Measurements from ENCODE around the gene ZNF217. TPM values are rescaled to one million over a fixed set of nuclear protein-coding genes. Genes with fewer than 3 reads are reported as not detected.
"Not testable (repeated sequence)": the region's sequence is repeated elsewhere in the genome, so short reads cannot be mapped to it uniquely, and the experiment has no call there.

The ZNF217 gene
- polyA plus RNA-seq, 6 donors from 2014 or later: 8.8 to 31.0 (median 24.7) TPM

GRCh38 chr20:53591206-53591741 is 2.4 kb downstream of the ZNF217 start:
- Mint-ChIP-seq H3K4me1 (peaks cover 20 to 50% (median 49%) of the 10 kb centered on the region in 3 donors), H3K4me3 (peak overlapping the region; percentile 82 to 98 (median 94)), H3K27ac (peak overlapping the region; percentile 54 to 98 (median 96))
- H3K9me3 Mint-ChIP-seq; ATAC-seq (ENCODE audit: low read depth in 2 of 2); H3K27me3 Mint-ChIP-seq; H3K36me3 Mint-ChIP-seq; DNase-seq: not testable (repeated sequence)

- Mint-ChIP-seq H3K27ac (peak overlapping the region; percentile 54 to 98 (median 96)), H3K4me3 (peak overlapping the region; percentile 82 to 98 (median 94)), H3K4me1 (peaks cover 25 to 51% (median 49%) of the 10 kb centered on the region in 3 donors)
- H3K36me3 Mint-ChIP-seq; ATAC-seq (ENCODE audit: low read depth in 2 of 2); H3K27me3 Mint-ChIP-seq; H3K9me3 Mint-ChIP-seq; DNase-seq: not testable (repeated sequence)
Measured at GRCh38 chr20:53590608-53591007, 3.0 kb downstream of the ZNF217 start.

GRCh38 chr20:53590122-53590521 is 3.5 kb downstream of the ZNF217 start:
- H3K9me3 Mint-ChIP-seq; DNase-seq; H3K36me3 Mint-ChIP-seq; ATAC-seq (ENCODE audit: low read depth in 2 of 2); H3K27me3 Mint-ChIP-seq: not testable (repeated sequence)
- peak overlapping the region; percentile 82 to 98 (median 93) for H3K4me3 Mint-ChIP-seq
- peak overlapping the region; percentile 47 to 98 (median 96) for H3K27ac Mint-ChIP-seq
- peaks cover 24 to 53% (median 51%) of the 10 kb centered on the region in 3 donors for H3K4me1 Mint-ChIP-seq

GRCh38 chr20:53589321-53590065 is 4.1 kb downstream of the ZNF217 start:
- not testable (repeated sequence) for H3K9me3 Mint-ChIP-seq; H3K27me3 Mint-ChIP-seq; H3K36me3 Mint-ChIP-seq; DNase-seq; ATAC-seq (ENCODE audit: low read depth in 2 of 2)
- H3K4me3 Mint-ChIP-seq: peak overlapping the region; percentile 82 to 98 (median 93)
- peaks cover 22 to 57% (median 49%) of the 10 kb centered on the region in 3 donors for H3K4me1 Mint-ChIP-seq
- H3K27ac Mint-ChIP-seq: peak overlapping the region; percentile 54 to 98 (median 96)

- H3K27ac Mint-ChIP-seq: peak overlapping the region in 3 of 6 donors; percentile 49 to 97 (median 92)
- H3K9me3 Mint-ChIP-seq; H3K27me3 Mint-ChIP-seq; ATAC-seq (ENCODE audit: low read depth in 2 of 2); DNase-seq; H3K36me3 Mint-ChIP-seq: not testable (repeated sequence)
- peak overlapping the region in 4 of 8 donors; percentile 8 to 75 (median 71) for H3K4me3 Mint-ChIP-seq
- peaks cover 29 to 75% (median 58%) of the 10 kb centered on the region in 3 donors for H3K4me1 Mint-ChIP-seq
Measured at GRCh38 chr20:53587157-53587703, 6.4 kb downstream of the ZNF217 start.

- ATAC-seq (ENCODE audit: low read depth in 2 of 2): no peak
- Mint-ChIP-seq H3K27me3 (no peaks in the 10 kb centered on the region), H3K4me1 (peaks cover 34 to 76% (median 59%) of the 10 kb centered on the region in 3 donors), H3K27ac (peak overlapping the region in 5 of 6 donors; percentile 49 to 97 (median 92)), H3K36me3 (peaks cover 7 to 8% of the 10 kb centered on the region in 2 donors), H3K9me3 (no peaks in the 10 kb centered on the region), H3K4me3 (peak overlapping the region; percentile 29 to 88 (median 71))
- DNase-seq: no peak
Measured at GRCh38 chr20:53586640-53587039, 7.0 kb downstream of the ZNF217 start.

- H3K9me3 Mint-ChIP-seq; ATAC-seq (ENCODE audit: low read depth in 2 of 2); H3K36me3 Mint-ChIP-seq; H3K27me3 Mint-ChIP-seq; DNase-seq: not testable (repeated sequence)
- Mint-ChIP-seq H3K4me1 (peaks cover 30 to 82% (median 57%) of the 10 kb centered on the region in 3 donors), H3K27ac (peak overlapping the region; percentile 49 to 97 (median 89)), H3K4me3 (peak overlapping the region; percentile 29 to 88 (median 74))
Measured at GRCh38 chr20:53585910-53586309, 7.7 kb downstream of the ZNF217 start.

GRCh38 chr20:53585004-53585569 is 8.6 kb downstream of the ZNF217 start:
- H3K9me3 Mint-ChIP-seq, H3K27me3 Mint-ChIP-seq, H3K36me3 Mint-ChIP-seq, DNase-seq: not testable (repeated sequence)
- Mint-ChIP-seq H3K27ac (peak overlapping the region; percentile 69 to 97 (median 82)), H3K4me1 (peaks cover 38 to 82% (median 63%) of the 10 kb centered on the region in 3 donors), H3K4me3 (peak overlapping the region; percentile 32 to 88 (median 74))
- ATAC-seq (ENCODE audit: low read depth in 2 of 2): peak; percentile 48 to 54

- H3K27me3 Mint-ChIP-seq; H3K36me3 Mint-ChIP-seq; DNase-seq; H3K9me3 Mint-ChIP-seq; ATAC-seq (ENCODE audit: low read depth in 2 of 2): not testable (repeated sequence)
- Mint-ChIP-seq H3K4me1 (peaks cover 40 to 82% (median 64%) of the 10 kb centered on the region in 3 donors), H3K4me3 (peak overlapping the region in 3 of 8 donors; percentile 24 to 72 (median 36)), H3K27ac (peak overlapping the region in 2 of 6 donors; percentile 51 to 97)
Measured at GRCh38 chr20:53584550-53584913, 9.1 kb downstream of the ZNF217 start.

- not testable (repeated sequence) for ATAC-seq (ENCODE audit: low read depth in 2 of 2); H3K27me3 Mint-ChIP-seq
- H3K4me1 Mint-ChIP-seq: peaks cover 44 to 82% (median 64%) of the 10 kb centered on the region in 3 donors
Measured at GRCh38 chr20:53583660-53584549, 9.7 kb downstream of the ZNF217 start.

GRCh38 chr20:53582574-53583351 is 10.9 kb downstream of the ZNF217 start:
- no peaks in the 10 kb centered on the region for H3K27me3 Mint-ChIP-seq
- ATAC-seq (ENCODE audit: low read depth in 2 of 2) (no peak), DNase-seq (no peak)
- H3K9me3 Mint-ChIP-seq: no peaks in the 10 kb centered on the region
- peaks cover 42 to 89% (median 66%) of the 10 kb centered on the region in 3 donors for H3K4me1 Mint-ChIP-seq
- H3K27ac Mint-ChIP-seq: peak overlapping the region; percentile 74 to 95 (median 90)
- peak overlapping the region; percentile 29 to 84 (median 72) for H3K4me3 Mint-ChIP-seq
- H3K36me3 Mint-ChIP-seq: peaks cover 7 to 9% of the 10 kb centered on the region in 2 donors

More at GRCh38 chr20:53583660-53584549, 9.7 kb downstream of the ZNF217 start:
- not testable (repeated sequence) for DNase-seq, H3K36me3 Mint-ChIP-seq, H3K9me3 Mint-ChIP-seq
- Mint-ChIP-seq H3K4me3 (peak overlapping the region in 4 of 8 donors; percentile 34 to 50 (median 42)), H3K27ac (peak overlapping the region in 4 of 6 donors; percentile 29 to 60 (median 50))

GRCh38 chr20:53582251-53582570 is 11.4 kb downstream of the ZNF217 start:
- H3K27me3 Mint-ChIP-seq: no peaks in the 10 kb centered on the region
- DNase-seq (no peak), ATAC-seq (ENCODE audit: low read depth in 2 of 2) (no peak)
- no peaks in the 10 kb centered on the region for H3K9me3 Mint-ChIP-seq
- peak overlapping the region; percentile 58 to 84 (median 72) for H3K4me3 Mint-ChIP-seq
- H3K36me3 Mint-ChIP-seq: peaks cover 7 to 9% of the 10 kb centered on the region in 2 donors
- H3K4me1 Mint-ChIP-seq: peaks cover 42 to 95% (median 72%) of the 10 kb centered on the region in 3 donors
- H3K27ac Mint-ChIP-seq: peak overlapping the region; percentile 71 to 95 (median 94)

Data from naive B cell (primary cell).